ENCODE results near the gene CNN3. TPM values are rescaled to one million over a fixed set of nuclear protein-coding genes. Genes with fewer than 3 reads are reported as not detected.

Gene CNN3
- total and polyA plus RNA-seq, 7 donors: 12.4 to 46.2 (median 19.2) TPM

DNA sequence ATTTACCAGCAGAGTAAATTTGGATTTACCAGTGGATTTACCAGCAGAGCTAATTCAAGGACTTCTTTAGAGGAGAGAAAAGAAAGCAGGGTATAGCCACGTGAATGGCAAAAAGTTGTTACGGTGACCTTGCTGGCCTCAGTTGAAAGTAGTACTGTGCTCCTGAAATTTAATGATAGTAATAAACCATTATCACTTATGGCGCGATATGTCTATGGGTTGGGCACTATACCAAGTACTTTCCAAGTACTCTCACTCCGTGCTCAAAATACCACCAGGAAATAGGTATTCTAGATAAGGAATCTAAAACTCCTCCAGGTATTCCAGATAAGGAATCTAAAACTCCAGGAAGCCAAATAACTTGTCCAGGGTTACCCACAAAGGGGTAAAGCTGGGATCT is 70.9 kb downstream of the CNN3 start:
- no peaks in the 10 kb centered on the region for H3K9me3 ChIP-seq
- no peak for TF ChIP-seq CTCF (IDR thresholded peaks at IDR 0.05)
- no peak overlapping the region for H3K4me3 ChIP-seq
- intact Hi-C loops (cut with DNase I): no loop called here
- H3K36me3 ChIP-seq (ENCODE audit: insufficient read depth in 1 of 2, low read depth in 1 of 2): no peaks in the 10 kb centered on the region
- no peaks in the 10 kb centered on the region for H3K4me1 ChIP-seq
- no peak for DNase-seq
- no peak for ATAC-seq
- no peak overlapping the region for H3K27ac ChIP-seq
- 86 to 94% (median 91%) methylated on average over 5 of the region's 5 CpGs for WGBS, 3 donors
- peaks cover 0 to 13% (median 0%) of the 10 kb centered on the region in 3 donors for H3K27me3 ChIP-seq (ENCODE audit: insufficient read depth in 3 of 3, low read length in 2 of 3)

- H3K4me1 ChIP-seq: no peaks in the 10 kb centered on the region
- 50 to 58% (median 55%) methylated on average over 2 of the region's 2 CpGs for WGBS, 3 donors
- no peak for TF ChIP-seq CTCF (IDR thresholded peaks at IDR 0.05)
- H3K9me3 ChIP-seq: no peaks in the 10 kb centered on the region
- DNase-seq: no peak
- no peak overlapping the region for H3K27ac ChIP-seq
- no peak overlapping the region for H3K4me3 ChIP-seq
- no peaks in the 10 kb centered on the region for H3K36me3 ChIP-seq (ENCODE audit: insufficient read depth in 1 of 2, low read depth in 1 of 2)
- peaks cover 0 to 13% (median 0%) of the 10 kb centered on the region in 3 donors for H3K27me3 ChIP-seq (ENCODE audit: insufficient read depth in 3 of 3, low read length in 2 of 3)
- intact Hi-C loops (cut with DNase I): loop anchor here in 1 of 2 donors (2.0 kb wide), 1 partner anchor 187 kb away; no protein-coding TSS in a partner anchor
- ATAC-seq: no peak
These were observed 71.6 kb downstream of the CNN3 start for GRCh38 chr1:94855307-94855700.

DNA sequence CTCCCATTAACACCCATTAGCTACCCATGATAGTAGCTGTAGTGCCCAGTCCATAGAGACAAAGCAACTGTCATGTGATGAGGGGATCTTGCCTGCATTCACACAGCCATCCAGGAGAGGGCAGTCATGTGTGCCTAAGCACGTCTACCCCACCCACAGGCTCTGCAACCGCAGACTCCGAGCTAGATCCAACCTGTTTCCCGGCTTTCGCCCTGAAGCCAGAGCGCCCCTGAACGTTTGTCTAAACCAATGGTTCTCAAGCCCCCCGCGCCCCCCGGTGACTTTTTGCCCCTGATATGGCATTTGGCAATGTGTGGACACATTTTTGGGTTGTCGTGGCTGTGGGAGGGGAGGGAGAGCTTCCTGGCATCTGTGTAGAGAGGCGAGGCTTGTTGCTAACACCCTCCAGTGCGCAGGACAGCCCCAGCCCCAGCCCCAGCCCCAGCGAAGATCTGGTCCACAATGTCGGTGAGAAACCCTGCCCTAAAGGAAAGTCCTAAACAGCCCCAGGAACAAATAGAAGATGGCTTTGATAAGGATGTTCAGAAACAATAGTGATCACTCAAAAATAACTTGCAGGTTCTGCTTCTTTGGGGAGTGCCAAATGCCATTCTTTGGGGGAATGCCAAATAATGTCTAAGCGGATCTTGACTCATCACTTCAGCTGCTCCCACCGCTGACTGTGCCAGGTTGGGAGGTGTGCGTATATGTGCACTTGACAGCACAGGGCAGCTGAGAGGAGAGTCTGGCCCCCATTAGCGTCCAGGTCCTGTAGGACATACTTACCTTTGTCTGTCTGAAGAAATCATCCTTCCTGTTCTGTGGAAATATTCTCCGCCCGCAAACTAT is 72.2 kb downstream of the CNN3 start:
- peak; percentile 89 for TF ChIP-seq CTCF (IDR thresholded peaks at IDR 0.05)

DNA sequence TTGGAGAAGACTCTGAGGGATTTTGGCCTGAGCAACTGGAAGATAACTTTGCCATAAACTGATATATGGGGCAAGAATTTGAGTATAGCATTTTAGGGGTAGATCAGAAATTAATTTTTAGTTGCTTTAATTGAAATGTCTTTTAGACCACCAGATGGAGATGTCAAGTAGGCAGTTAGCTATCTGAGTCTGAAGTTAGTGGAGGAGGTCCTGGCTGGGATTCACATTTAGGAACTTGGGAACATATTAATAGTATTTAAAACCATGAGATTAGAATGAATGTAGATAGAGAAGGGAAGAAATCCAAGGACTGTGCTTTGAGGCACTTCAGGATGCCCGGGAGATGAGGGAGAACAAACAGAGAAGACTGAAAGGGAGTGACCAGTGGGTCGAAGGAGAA is 74.1 kb downstream of the CNN3 start:
- no peak for TF ChIP-seq CTCF (IDR thresholded peaks at IDR 0.05)
- no peaks in the 10 kb centered on the region for H3K27me3 ChIP-seq (ENCODE audit: insufficient read depth in 3 of 3, low read length in 2 of 3)
- DNase-seq (no peak), ATAC-seq (no peak)
- H3K27ac ChIP-seq: no peak overlapping the region
- intact Hi-C loops (cut with DNase I): no loop called here
- H3K9me3 ChIP-seq: no peaks in the 10 kb centered on the region
- WGBS, 3 donors: 62 to 68% (median 63%) methylated on average over 2 of the region's 2 CpGs
- H3K4me1 ChIP-seq: no peaks in the 10 kb centered on the region
- no peaks in the 10 kb centered on the region for H3K36me3 ChIP-seq (ENCODE audit: insufficient read depth in 1 of 2, low read depth in 1 of 2)
- no peak overlapping the region for H3K4me3 ChIP-seq

More for the DNA sequence above, 72.2 kb downstream of the CNN3 start:
- H3K36me3 ChIP-seq (ENCODE audit: insufficient read depth in 1 of 2, low read depth in 1 of 2): no peaks in the 10 kb centered on the region
- peak; percentile 95 to 98 (median 96) for ATAC-seq
- no peaks in the 10 kb centered on the region for H3K9me3 ChIP-seq
- DNase-seq: peak; percentile 84 to 89
- H3K4me1 ChIP-seq: no peaks in the 10 kb centered on the region
- H3K4me3 ChIP-seq: peak overlapping the region; percentile 54
- WGBS, 3 donors: 10 to 15% (median 11%) methylated on average over 21 of the region's 21 CpGs
- peaks cover 0 to 7% (median 0%) of the 10 kb centered on the region in 3 donors for H3K27me3 ChIP-seq (ENCODE audit: insufficient read depth in 3 of 3, low read length in 2 of 3)
- no peak overlapping the region for H3K27ac ChIP-seq
- intact Hi-C loops (cut with DNase I): loop anchor here (1.0 to 2.0 kb wide), 2 partner anchors 188 to 189 kb away; no protein-coding TSS in a partner anchor
